SK-N-SH treated with all-trans-retinoic acid at 6 μM for 48 hours (cell line): ENCODE results near the gene SLC26A8.

Source experiments
- ATAC-seq: fragments of 200-7000 bp; cut with Tn5 transposase; 3 replicates; pipeline ENCODE4 v1.9.1; 2020; ENCODE audit warnings: mild to moderate bottlenecking, moderate library complexity
- ARNTL ChIP-seq: fragments of 450-650 bp; formaldehyde crosslinking; IDR thresholded peaks from 2 replicates; pipeline ENCODE4 v1.5.0; 2020; ENCODE audit warnings: low read depth, mild to moderate bottlenecking, moderate library complexity, borderline replicate concordance
- BACH2 ChIP-seq: fragments of 250-450 bp; sonication (Bioruptor Pico); IDR thresholded peaks from 2 replicates; pipeline ENCODE4 v1.9.0; 2021; ENCODE audit warnings: mild to moderate bottlenecking, borderline replicate concordance
- CSDC2 ChIP-seq: fragments of 250-450 bp; sonication (Bioruptor Pico); IDR thresholded peaks from 2 replicates; pipeline ENCODE4 v1.5.0; 2020; ENCODE audit warnings: mild to moderate bottlenecking, moderate library complexity
- ESRRG ChIP-seq: fragments of 250-450 bp; sonication (Bioruptor Pico); IDR thresholded peaks from 2 replicates; pipeline ENCODE4 v1.6.1; 2021; ENCODE audit warnings: mild to moderate bottlenecking
- GLIS3 ChIP-seq: fragments of 250-450 bp; sonication (Bioruptor Pico); IDR thresholded peaks from 2 replicates; pipeline ENCODE4 v1.5.0; 2020; ENCODE audit warnings: mild to moderate bottlenecking, moderate library complexity
- OSR1 ChIP-seq: fragments of 250-450 bp; sonication (Bioruptor Pico); IDR thresholded peaks from 2 replicates; pipeline ENCODE4 v1.8.0; 2022; ENCODE audit warnings: moderate library complexity, mild to moderate bottlenecking, inconsistent platforms
- PPARA ChIP-seq: fragments of 250-450 bp; sonication (Bioruptor Pico); IDR thresholded peaks from 2 replicates; pipeline ENCODE4 v1.5.0; 2020; ENCODE audit warnings: mild to moderate bottlenecking, borderline replicate concordance
- RARB ChIP-seq: fragments of 250-450 bp; sonication (Bioruptor Pico); IDR thresholded peaks from 2 replicates; pipeline ENCODE4 v1.8.0; 2021; ENCODE audit warnings: mild to moderate bottlenecking, moderate library complexity
- SNAI2 ChIP-seq: fragments of 250-450 bp; sonication (Bioruptor Pico); IDR thresholded peaks from 2 replicates; pipeline ENCODE4 v1.5.0; 2020; ENCODE audit warnings: mild to moderate bottlenecking, moderate library complexity
- TCF4 ChIP-seq: fragments of 250-450 bp; sonication (Bioruptor Pico); IDR thresholded peaks from 2 replicates; pipeline ENCODE4 v1.8.0; 2021; ENCODE audit warnings: mild to moderate bottlenecking, moderate library complexity, borderline replicate concordance
- TOX ChIP-seq: fragments of 250-450 bp; sonication (Bioruptor Pico); IDR thresholded peaks from 2 replicates; pipeline ENCODE4 v1.8.0; 2021; ENCODE audit warnings: mild to moderate bottlenecking, moderate library complexity, borderline replicate concordance
- ZC3H10 ChIP-seq: fragments of 250-450 bp; sonication (Bioruptor Pico); IDR thresholded peaks from 2 replicates; pipeline ENCODE4 v1.5.1; 2021; ENCODE audit warnings: mild to moderate bottlenecking, moderate library complexity
- ZFP3 ChIP-seq: fragments of 250-450 bp; sonication (Bioruptor Pico); IDR thresholded peaks from 2 replicates; pipeline ENCODE4 v1.5.0; 2020; ENCODE audit warnings: mild to moderate bottlenecking, moderate library complexity
- ZFP30 ChIP-seq: fragments of 450-650 bp; formaldehyde crosslinking; IDR thresholded peaks from 2 replicates; pipeline ENCODE4 v1.5.0; 2022; ENCODE audit warnings: mild to moderate bottlenecking, moderate library complexity
- ZNF565 ChIP-seq: fragments of 450-650 bp; formaldehyde crosslinking; conservative IDR thresholded peaks from 2 replicates; pipeline ENCODE4 v1.5.0; 2020; ENCODE audit warnings: low read depth, mild to moderate bottlenecking, moderate library complexity
- ZNF70 ChIP-seq: fragments of 450-650 bp; formaldehyde crosslinking; IDR thresholded peaks from 2 replicates; pipeline ENCODE4 v1.5.0; 2020; ENCODE audit warnings: mild to moderate bottlenecking, moderate library complexity
- ZNF8 ChIP-seq: fragments of 450-650 bp; formaldehyde crosslinking; IDR thresholded peaks from 2 replicates; pipeline ENCODE4 v1.5.0; 2020; ENCODE audit warnings: mild to moderate bottlenecking, moderate library complexity
- TF ChIP-seq, protein P1 (sequence below): fragments of 250-450 bp; sonication (Bioruptor Pico); IDR thresholded peaks from 2 replicates; pipeline ENCODE4 v1.8.0; 2020; ENCODE audit warnings: mild to moderate bottlenecking, moderate library complexity, borderline replicate concordance
- TF ChIP-seq, protein P2 (sequence below): fragments of 250-450 bp; sonication (Bioruptor Pico); IDR thresholded peaks from 2 replicates; pipeline ENCODE4 v1.8.0; 2021; ENCODE audit warnings: low read depth, mild to moderate bottlenecking, moderate library complexity, borderline replicate concordance
- TF ChIP-seq, protein P3 (sequence below): fragments of 250-450 bp; sonication (Bioruptor Pico); IDR thresholded peaks from 2 replicates; pipeline ENCODE4 v1.5.1; 2020; ENCODE audit warnings: low read depth, mild to moderate bottlenecking, moderate library complexity
- TF ChIP-seq, protein P4 (sequence below): fragments of 250-450 bp; sonication (Bioruptor Pico); IDR thresholded peaks from 2 replicates; pipeline ENCODE4 v1.5.1; 2021; ENCODE audit warnings: mild to moderate bottlenecking, moderate library complexity

Gene SLC26A8

DNA sequence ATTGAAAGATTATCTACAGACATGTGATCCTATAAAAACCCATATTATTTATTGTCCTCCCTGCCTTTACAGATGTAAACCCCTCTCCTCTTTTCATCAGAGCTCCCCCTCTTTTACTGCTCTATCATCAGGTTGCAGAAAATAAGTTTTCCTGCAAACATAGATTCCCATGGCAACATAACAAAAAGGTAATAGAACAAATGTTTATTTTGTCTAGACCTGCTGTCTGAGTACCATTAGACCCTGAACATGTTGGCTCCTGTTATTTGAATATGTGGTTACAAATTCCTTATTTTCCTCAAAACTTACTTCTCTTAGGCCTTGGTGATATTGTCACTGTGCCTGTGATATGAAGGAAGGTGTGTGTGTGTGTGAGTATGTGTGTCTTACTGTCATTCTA, 14.7 kb upstream of the SLC26A8 start:
- TF ChIP-seq ZNF565 (CRISPR knock-in tag) (no peak), ARNTL (CRISPR knock-in tag) (no peak), ZNF70 (CRISPR knock-in tag) (no peak), ZC3H10 (no peak), BACH2 (no peak), GLIS3 (CRISPR knock-in tag) (no peak), SNAI2 (CRISPR knock-in tag) (no peak), OSR1 (CRISPR knock-in tag) (no peak), PPARA (CRISPR knock-in tag) (no peak), ESRRG (no peak), TOX (CRISPR knock-in tag) (no peak), ZFP3 (CRISPR knock-in tag) (no peak), ZNF8 (CRISPR knock-in tag) (no peak), ZFP30 (CRISPR knock-in tag) (no peak), RARB (no peak), TCF4 (no peak)
- TF ChIP-seq, protein P1, sequence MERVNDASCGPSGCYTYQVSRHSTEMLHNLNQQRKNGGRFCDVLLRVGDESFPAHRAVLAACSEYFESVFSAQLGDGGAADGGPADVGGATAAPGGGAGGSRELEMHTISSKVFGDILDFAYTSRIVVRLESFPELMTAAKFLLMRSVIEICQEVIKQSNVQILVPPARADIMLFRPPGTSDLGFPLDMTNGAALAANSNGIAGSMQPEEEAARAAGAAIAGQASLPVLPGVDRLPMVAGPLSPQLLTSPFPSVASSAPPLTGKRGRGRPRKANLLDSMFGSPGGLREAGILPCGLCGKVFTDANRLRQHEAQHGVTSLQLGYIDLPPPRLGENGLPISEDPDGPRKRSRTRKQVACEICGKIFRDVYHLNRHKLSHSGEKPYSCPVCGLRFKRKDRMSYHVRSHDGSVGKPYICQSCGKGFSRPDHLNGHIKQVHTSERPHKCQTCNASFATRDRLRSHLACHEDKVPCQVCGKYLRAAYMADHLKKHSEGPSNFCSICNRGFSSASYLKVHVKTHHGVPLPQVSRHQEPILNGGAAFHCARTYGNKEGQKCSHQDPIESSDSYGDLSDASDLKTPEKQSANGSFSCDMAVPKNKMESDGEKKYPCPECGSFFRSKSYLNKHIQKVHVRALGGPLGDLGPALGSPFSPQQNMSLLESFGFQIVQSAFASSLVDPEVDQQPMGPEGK, result no peak
- TF ChIP-seq, protein P2, sequence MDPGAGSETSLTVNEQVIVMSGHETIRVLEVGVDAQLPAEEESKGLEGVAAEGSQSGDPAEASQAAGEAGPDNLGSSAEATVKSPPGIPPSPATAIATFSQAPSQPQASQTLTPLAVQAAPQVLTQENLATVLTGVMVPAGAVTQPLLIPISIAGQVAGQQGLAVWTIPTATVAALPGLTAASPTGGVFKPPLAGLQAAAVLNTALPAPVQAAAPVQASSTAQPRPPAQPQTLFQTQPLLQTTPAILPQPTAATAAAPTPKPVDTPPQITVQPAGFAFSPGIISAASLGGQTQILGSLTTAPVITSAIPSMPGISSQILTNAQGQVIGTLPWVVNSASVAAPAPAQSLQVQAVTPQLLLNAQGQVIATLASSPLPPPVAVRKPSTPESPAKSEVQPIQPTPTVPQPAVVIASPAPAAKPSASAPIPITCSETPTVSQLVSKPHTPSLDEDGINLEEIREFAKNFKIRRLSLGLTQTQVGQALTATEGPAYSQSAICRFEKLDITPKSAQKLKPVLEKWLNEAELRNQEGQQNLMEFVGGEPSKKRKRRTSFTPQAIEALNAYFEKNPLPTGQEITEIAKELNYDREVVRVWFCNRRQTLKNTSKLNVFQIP (CRISPR knock-in tag), result no peak
- TF ChIP-seq, protein P3, sequence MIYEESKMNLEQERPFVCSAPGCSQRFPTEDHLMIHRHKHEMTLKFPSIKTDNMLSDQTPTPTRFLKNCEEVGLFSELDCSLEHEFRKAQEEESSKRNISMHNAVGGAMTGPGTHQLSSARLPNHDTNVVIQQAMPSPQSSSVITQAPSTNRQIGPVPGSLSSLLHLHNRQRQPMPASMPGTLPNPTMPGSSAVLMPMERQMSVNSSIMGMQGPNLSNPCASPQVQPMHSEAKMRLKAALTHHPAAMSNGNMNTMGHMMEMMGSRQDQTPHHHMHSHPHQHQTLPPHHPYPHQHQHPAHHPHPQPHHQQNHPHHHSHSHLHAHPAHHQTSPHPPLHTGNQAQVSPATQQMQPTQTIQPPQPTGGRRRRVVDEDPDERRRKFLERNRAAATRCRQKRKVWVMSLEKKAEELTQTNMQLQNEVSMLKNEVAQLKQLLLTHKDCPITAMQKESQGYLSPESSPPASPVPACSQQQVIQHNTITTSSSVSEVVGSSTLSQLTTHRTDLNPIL, result no peak
- TF ChIP-seq, all 23 proteins: peak for 0
- no peak for ATAC-seq

DNA sequence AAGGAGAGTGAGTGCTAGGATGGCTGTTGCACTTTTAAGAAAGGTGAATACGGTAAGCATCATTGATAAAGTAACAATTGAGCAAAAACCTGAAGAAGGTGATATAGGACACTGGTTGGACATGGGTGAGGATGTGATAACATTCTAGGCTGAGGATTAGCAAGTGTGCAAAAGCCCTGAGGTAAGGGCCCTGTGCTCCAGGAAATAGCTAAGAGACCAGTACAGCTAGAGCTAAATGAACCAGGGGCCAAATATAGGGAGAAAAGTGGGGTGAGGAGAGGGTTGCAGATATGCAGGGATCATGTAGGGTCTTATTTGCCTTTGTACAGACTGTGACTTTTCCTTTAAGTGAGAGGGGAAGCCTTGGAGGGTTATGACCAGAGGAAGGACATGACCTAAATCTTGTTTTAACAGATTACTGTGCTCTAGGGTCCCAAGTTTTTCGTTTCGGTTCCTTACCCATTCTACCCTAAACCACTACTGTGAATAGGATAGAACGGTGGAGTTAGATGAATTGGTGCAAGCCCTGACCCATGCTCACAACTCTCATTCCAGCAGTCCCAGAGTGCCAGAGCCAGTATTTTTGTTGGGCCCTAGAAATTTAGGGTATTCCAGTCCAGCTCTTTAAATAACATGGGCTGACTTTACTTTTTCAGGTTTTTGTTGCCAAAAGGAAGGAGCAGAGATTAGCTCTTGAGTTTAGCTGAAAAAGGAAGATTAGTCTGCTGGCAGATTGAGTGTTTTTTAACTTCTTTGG, 13.9 kb upstream of the SLC26A8 start:
- TF ChIP-seq OSR1 (CRISPR knock-in tag), result no peak
- TF ChIP-seq GLIS3 (CRISPR knock-in tag), result no peak
- TF ChIP-seq ZFP30 (CRISPR knock-in tag), result no peak
- no peak for TF ChIP-seq ZNF8 (CRISPR knock-in tag)
- no peak for TF ChIP-seq CSDC2 (CRISPR knock-in tag)
- TF ChIP-seq, protein P1, result no peak
- TF ChIP-seq, protein P2 (CRISPR knock-in tag), result no peak
- TF ChIP-seq, protein P4, sequence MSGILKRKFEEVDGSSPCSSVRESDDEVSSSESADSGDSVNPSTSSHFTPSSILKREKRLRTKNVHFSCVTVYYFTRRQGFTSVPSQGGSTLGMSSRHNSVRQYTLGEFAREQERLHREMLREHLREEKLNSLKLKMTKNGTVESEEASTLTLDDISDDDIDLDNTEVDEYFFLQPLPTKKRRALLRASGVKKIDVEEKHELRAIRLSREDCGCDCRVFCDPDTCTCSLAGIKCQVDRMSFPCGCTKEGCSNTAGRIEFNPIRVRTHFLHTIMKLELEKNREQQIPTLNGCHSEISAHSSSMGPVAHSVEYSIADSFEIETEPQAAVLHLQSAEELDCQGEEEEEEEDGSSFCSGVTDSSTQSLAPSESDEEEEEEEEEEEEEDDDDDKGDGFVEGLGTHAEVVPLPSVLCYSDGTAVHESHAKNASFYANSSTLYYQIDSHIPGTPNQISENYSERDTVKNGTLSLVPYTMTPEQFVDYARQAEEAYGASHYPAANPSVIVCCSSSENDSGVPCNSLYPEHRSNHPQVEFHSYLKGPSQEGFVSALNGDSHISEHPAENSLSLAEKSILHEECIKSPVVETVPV (CRISPR knock-in tag), result no peak
- TF ChIP-seq ZC3H10, result no peak
- ATAC-seq, result no peak
